SK-N-SH (cell line): ENCODE measurements around the gene AMZ1. TPM values are rescaled to one million over a fixed set of nuclear protein-coding genes. Genes with fewer than 3 reads are reported as not detected.

ENCODE experiments used
- CTCF ChIA-PET: fragments of 300-600, 350-600 bp; formaldehyde crosslinking; extraction: SDS; loops from one replicate; lab custom pipeline; 2021; lab: Yijun Ruan, JAX
- POLR2A ChIA-PET: fragments of 350-600 bp; sonication (Branson Sonifier 250); formaldehyde crosslinking; extraction: SDS; loops from one replicate; lab custom pipeline; 2020; ENCODE audit warnings: antibody characterized with exemption, inconsistent platforms; lab: Yijun Ruan, JAX
- DNase-seq: peaks from one replicate; pipeline ENCODE4 v3.0.0; 2012
- H2AFZ ChIP-seq: fragments of 200-600 bp; sonication (generic); 2 replicates; pipeline ENCODE4 v1.8.1; 2016; ENCODE audit warnings: antibody characterized with exemption, mild to moderate bottlenecking, low read depth
- H3F3A ChIP-seq: fragments of 200-600 bp; sonication (generic); replicated peaks from 2 replicates; pipeline ENCODE3; 2016; ENCODE audit warnings: antibody characterized with exemption, mild to moderate bottlenecking; ENCODE audit not compliant: insufficient read depth
- H3K27ac ChIP-seq, 2 experiments: fragments of 200-500 bp in 1 of 2; fragments of 200-600 bp in 1 of 2; sonication (Bioruptor generic) in 1 of 2; sonication (generic), shearing (Covaris generic) in 1 of 2; 2 replicates each; pipeline versions ENCODE4 v1.5.1 to v1.6.1; 2014 to 2016; ENCODE audit warnings: low read depth in 2 of 2, inconsistent platforms in 1 of 2, low read length in 1 of 2, mild to moderate bottlenecking in 1 of 2, mixed read lengths in 1 of 2
- H3K27me3 ChIP-seq: fragments of 200-600 bp; sonication (generic), shearing (Covaris generic); 2 replicates; pipeline ENCODE4 v1.6.1; 2016; ENCODE audit warnings: mixed run types; ENCODE audit not compliant: insufficient read depth
- H3K36me3 ChIP-seq, 2 experiments: fragments of 200-500 bp in 1 of 2; fragments of 200-600 bp in 1 of 2; sonication (Bioruptor generic) in 1 of 2; sonication (generic) in 1 of 2; replicated peaks in 1 of 2; 2 replicates each; pipeline versions ENCODE3 to v1.5.1; 2014 to 2016; ENCODE audit warnings: low read length in 1 of 2, mild to moderate bottlenecking in 1 of 2; ENCODE audit not compliant: insufficient read depth in 2 of 2, control insufficient read depth in 1 of 2
- H3K4me1 ChIP-seq, 2 experiments: fragments of 200-500 bp in 1 of 2; fragments of 200-600 bp in 1 of 2; sonication (Bioruptor generic) in 1 of 2; sonication (generic), shearing (Covaris generic) in 1 of 2; 2 replicates each; pipeline versions ENCODE4 v1.5.1 to v1.6.1; 2014 to 2016; ENCODE audit warnings: low read depth in 1 of 2, low read length in 1 of 2, mixed run types in 1 of 2; ENCODE audit not compliant: insufficient read depth in 2 of 2, control insufficient read depth in 1 of 2
- H3K4me2 ChIP-seq: fragments of 200-600 bp; sonication (generic), shearing (Covaris generic); 2 replicates; pipeline ENCODE4 v1.6.1; 2017; ENCODE audit warnings: mixed run types
- H3K4me3 ChIP-seq, 2 experiments: fragments of 200-500 bp in 1 of 2; fragments of 200-600 bp in 1 of 2; sonication (Bioruptor generic) in 1 of 2; sonication (generic), shearing (Covaris generic) in 1 of 2; 2 replicates each; pipeline versions ENCODE4 v1.5.1 to v1.8.1; 2014 to 2016; ENCODE audit warnings: low read depth in 2 of 2, inconsistent platforms in 1 of 2, low read length in 1 of 2, mild to moderate bottlenecking in 1 of 2, mixed read lengths in 1 of 2, moderate library complexity in 1 of 2
- H3K79me2 ChIP-seq: fragments of 200-600 bp; sonication (generic); 2 replicates; pipeline ENCODE4 v1.8.1; 2017; ENCODE audit warnings: mild to moderate bottlenecking; ENCODE audit not compliant: insufficient read depth
- H3K9ac ChIP-seq: fragments of 200-600 bp; sonication (generic); 2 replicates; pipeline ENCODE4 v1.6.1; 2017; ENCODE audit warnings: mixed run types
- H3K9me2 ChIP-seq: fragments of 200-600 bp; sonication (generic); 2 replicates; pipeline ENCODE4 v1.6.1; 2017; ENCODE audit warnings: mixed run types
- H3K9me3 ChIP-seq: fragments of 200-600 bp; sonication (generic); 2 replicates; pipeline ENCODE4 v1.6.1; 2017; ENCODE audit warnings: mixed run types, mild to moderate bottlenecking, moderate library complexity
- H4K20me1 ChIP-seq: fragments of 200-600 bp; sonication (generic); 2 replicates; pipeline ENCODE4 v1.6.1; 2017; ENCODE audit warnings: mild to moderate bottlenecking, mixed run types; ENCODE audit not compliant: insufficient read depth
- CHD2 ChIP-seq: fragments of 150-350 bp; IDR thresholded peaks from 2 replicates; pipeline ENCODE4 v1.6.1; 2018; ENCODE audit warnings: low read length; ENCODE audit not compliant: partially characterized antibody
- ELF1 ChIP-seq: IDR thresholded peaks from 2 replicates; pipeline ENCODE4 v1.4.0; 2012
- EP300 ChIP-seq, 2 experiments: IDR thresholded peaks; 2 replicates each; pipeline versions ENCODE4 v1.4.0 to v1.6.1; 2012; ENCODE audit warnings: borderline replicate concordance in 1 of 2, low read depth in 1 of 2, low read length in 1 of 2
- FOSL2 ChIP-seq: IDR thresholded peaks from 2 replicates; pipeline ENCODE4 v1.4.0; 2012; ENCODE audit warnings: low read depth, mild to moderate bottlenecking, moderate library complexity, borderline replicate concordance
- GATA2 ChIP-seq: sonication (generic); formaldehyde crosslinking; IDR thresholded peaks from 2 replicates; pipeline ENCODE4 v1.5.0; 2020; ENCODE audit warnings: mild to moderate bottlenecking, missing genetic modification reagents
- IRF3 ChIP-seq: fragments of 150-350 bp; IDR thresholded peaks from 2 replicates; pipeline ENCODE4 v1.6.1; 2016; ENCODE audit warnings: mild to moderate bottlenecking, low read depth, low read length
- MXI1 ChIP-seq: IDR thresholded peaks from 2 replicates; pipeline ENCODE4 v1.6.1; 2012; ENCODE audit warnings: mild to moderate bottlenecking, low read depth, low read length, improper control_type of control experiment
- NFIC ChIP-seq: IDR thresholded peaks from 2 replicates; pipeline ENCODE4 v1.4.0; 2012; ENCODE audit warnings: borderline replicate concordance
- NRF1 ChIP-seq: IDR thresholded peaks from 2 replicates; pipeline ENCODE4 v1.6.1; 2012; ENCODE audit warnings: low read depth, mild to moderate bottlenecking, low read length
- POLR2AphosphoS5 ChIP-seq: IDR thresholded peaks from 2 replicates; pipeline ENCODE4 v1.6.1; 2012; ENCODE audit warnings: low read depth, low read length
- RFX5 ChIP-seq: IDR thresholded peaks from 2 replicates; pipeline ENCODE4 v1.6.1; 2012; ENCODE audit warnings: mild to moderate bottlenecking, improper control_type of control experiment, low read length
- TEAD4 ChIP-seq: IDR thresholded peaks from 2 replicates; pipeline ENCODE4 v1.4.0; 2012; ENCODE audit warnings: mild to moderate bottlenecking, borderline replicate concordance; ENCODE audit not compliant: insufficient read depth
- ZBTB33 ChIP-seq: IDR thresholded peaks from 2 replicates; pipeline ENCODE4 v1.4.0; 2012; ENCODE audit warnings: low read depth, borderline replicate concordance
- WGBS: methylation state at CpG from one replicate; pipeline ENCODE4 v1.1.6; 2017; ENCODE audit warnings: low lambda C conversion rate; 5-methylcytosine and 5-hydroxymethylcytosine counted together
- polyA plus RNA-seq, 3 experiments: library from polyadenylated mRNA; depleted of rRNA; stranded (reverse); fragments of >200 nt; gene quantifications; 2 replicates each; pipeline ENCODE4 v1.2.3, GENCODE V29; 2012
- TF ChIP-seq, protein P1 (sequence below): IDR thresholded peaks from 2 replicates; pipeline ENCODE4 v1.6.1; 2012; ENCODE audit warnings: mild to moderate bottlenecking, low read depth, low read length, moderate library complexity
- TF ChIP-seq, protein P2 (sequence below): fragments of 150-350 bp; IDR thresholded peaks from 2 replicates; pipeline ENCODE4 v1.6.1; 2017; ENCODE audit warnings: antibody characterized with exemption, low read length, low read depth, borderline replicate concordance
- TF ChIP-seq, protein P3 (sequence below): IDR thresholded peaks from 2 replicates; pipeline ENCODE4 v1.4.0; 2012; ENCODE audit warnings: low read depth

AMZ1 gene
- polyA plus RNA-seq, 1 of the 3 experiments (the other 2 are of a cell fraction) = 0.15 TPM

DNA sequence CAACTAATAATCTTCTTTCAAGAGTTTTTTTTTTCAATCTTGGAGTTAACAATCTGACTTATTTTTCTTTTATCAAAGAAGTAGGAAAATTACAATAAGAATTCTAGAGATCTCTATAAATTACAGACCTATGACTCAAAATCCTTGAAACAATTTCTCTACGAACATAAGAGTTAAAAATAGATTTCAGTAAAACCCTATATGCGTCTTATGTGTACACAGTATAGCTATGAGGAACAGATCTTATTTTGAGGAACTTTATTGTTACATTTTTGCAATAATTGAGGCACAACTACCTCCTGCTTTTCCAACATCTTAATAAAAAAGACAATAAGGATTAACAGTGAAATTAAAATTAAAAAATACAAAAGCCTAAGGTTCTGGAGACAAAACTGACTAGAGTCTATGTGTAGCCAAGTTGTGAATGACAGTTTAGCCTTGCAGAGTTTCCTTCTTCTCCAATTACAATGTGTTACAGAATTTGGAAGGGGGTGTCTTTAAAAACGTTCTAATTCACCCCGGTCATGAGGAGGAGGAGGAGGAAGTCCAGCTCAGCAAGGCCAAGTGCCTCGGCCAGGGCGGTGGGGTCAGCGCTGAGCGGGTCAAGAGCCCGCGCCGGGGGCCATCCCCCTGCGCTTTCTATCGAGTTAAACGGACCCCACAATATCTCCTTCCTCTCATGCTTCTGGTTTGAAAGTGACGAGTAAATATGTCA lies 40.5 kb downstream of the AMZ1 start (continued):
- TF ChIP-seq, protein P1, sequence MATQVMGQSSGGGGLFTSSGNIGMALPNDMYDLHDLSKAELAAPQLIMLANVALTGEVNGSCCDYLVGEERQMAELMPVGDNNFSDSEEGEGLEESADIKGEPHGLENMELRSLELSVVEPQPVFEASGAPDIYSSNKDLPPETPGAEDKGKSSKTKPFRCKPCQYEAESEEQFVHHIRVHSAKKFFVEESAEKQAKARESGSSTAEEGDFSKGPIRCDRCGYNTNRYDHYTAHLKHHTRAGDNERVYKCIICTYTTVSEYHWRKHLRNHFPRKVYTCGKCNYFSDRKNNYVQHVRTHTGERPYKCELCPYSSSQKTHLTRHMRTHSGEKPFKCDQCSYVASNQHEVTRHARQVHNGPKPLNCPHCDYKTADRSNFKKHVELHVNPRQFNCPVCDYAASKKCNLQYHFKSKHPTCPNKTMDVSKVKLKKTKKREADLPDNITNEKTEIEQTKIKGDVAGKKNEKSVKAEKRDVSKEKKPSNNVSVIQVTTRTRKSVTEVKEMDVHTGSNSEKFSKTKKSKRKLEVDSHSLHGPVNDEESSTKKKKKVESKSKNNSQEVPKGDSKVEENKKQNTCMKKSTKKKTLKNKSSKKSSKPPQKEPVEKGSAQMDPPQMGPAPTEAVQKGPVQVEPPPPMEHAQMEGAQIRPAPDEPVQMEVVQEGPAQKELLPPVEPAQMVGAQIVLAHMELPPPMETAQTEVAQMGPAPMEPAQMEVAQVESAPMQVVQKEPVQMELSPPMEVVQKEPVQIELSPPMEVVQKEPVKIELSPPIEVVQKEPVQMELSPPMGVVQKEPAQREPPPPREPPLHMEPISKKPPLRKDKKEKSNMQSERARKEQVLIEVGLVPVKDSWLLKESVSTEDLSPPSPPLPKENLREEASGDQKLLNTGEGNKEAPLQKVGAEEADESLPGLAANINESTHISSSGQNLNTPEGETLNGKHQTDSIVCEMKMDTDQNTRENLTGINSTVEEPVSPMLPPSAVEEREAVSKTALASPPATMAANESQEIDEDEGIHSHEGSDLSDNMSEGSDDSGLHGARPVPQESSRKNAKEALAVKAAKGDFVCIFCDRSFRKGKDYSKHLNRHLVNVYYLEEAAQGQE = no peak
- TF ChIP-seq IRF3 (no peak), EP300 (IDR thresholded peaks at IDR 0.05; ENCODE audit: borderline replicate concordance in 1 of 2, low read depth in 1 of 2, low read length in 1 of 2) (no peak), NFIC (no peak), ELF1 (no peak), POLR2AphosphoS5 (no peak)
- TF ChIP-seq, protein P2, sequence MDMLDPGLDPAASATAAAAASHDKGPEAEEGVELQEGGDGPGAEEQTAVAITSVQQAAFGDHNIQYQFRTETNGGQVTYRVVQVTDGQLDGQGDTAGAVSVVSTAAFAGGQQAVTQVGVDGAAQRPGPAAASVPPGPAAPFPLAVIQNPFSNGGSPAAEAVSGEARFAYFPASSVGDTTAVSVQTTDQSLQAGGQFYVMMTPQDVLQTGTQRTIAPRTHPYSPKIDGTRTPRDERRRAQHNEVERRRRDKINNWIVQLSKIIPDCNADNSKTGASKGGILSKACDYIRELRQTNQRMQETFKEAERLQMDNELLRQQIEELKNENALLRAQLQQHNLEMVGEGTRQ = no peak

- no peak for DNase-seq
- no peaks in the 10 kb centered on the region for H3K9me2 ChIP-seq
- H4K20me1 ChIP-seq = no peaks in the 10 kb centered on the region
- no peaks in the 10 kb centered on the region for H3F3A ChIP-seq
- peaks cover 0 to 2% of the 10 kb centered on the region in 2 experiments; a peak in 1 of 4 replicates for H3K4me1 ChIP-seq
- no peaks in the 10 kb centered on the region for H3K27me3 ChIP-seq
- H3K9me3 ChIP-seq = no peaks in the 10 kb centered on the region
- no peak overlapping the region; a peak in 2 of 4 replicates for H3K27ac ChIP-seq
- POLR2A ChIA-PET = no interaction called here
- no peak overlapping the region for H3K4me2 ChIP-seq
- 94% methylated on average over 36 of the region's 37 CpGs for WGBS
- no peak overlapping the region for H3K4me3 ChIP-seq
- peaks cover 0 to 42% of the 10 kb centered on the region in 2 experiments for H3K36me3 ChIP-seq
- no peak overlapping the region for H2AFZ ChIP-seq
- CTCF ChIA-PET = interaction anchor here (1.1 to 11.1 kb wide), 3 partner anchors 13 to 162 kb away, joined by 3 to 94 read pairs (median 5); no protein-coding TSS in a partner anchor
- H3K9ac ChIP-seq = no peak overlapping the region
- H3K79me2 ChIP-seq = peaks cover 14% of the 10 kb centered on the region; the same call in 1 of the 2 replicates
- no peak for TF ChIP-seq RFX5
- TF ChIP-seq TEAD4 = no peak
- TF ChIP-seq, protein P3, sequence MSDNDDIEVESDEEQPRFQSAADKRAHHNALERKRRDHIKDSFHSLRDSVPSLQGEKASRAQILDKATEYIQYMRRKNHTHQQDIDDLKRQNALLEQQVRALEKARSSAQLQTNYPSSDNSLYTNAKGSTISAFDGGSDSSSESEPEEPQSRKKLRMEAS = no peak
- no peak for TF ChIP-seq FOSL2
- no peak for TF ChIP-seq MXI1
- no peak for TF ChIP-seq NRF1
- TF ChIP-seq NFIC = no peak
- TF ChIP-seq GATA2 = no peak
- no peak for TF ChIP-seq ZBTB33
- TF ChIP-seq CHD2 = no peak
Measured at GRCh38 chr7:2729031-2729892, 41.3 kb downstream of the AMZ1 start.
